ENCODE measurements around the gene TENM3.
"Not testable (repeated sequence)": the region's sequence is repeated elsewhere in the genome, so short reads cannot be mapped to it uniquely, and the experiment has no call there.

Gene TENM3

DNA sequence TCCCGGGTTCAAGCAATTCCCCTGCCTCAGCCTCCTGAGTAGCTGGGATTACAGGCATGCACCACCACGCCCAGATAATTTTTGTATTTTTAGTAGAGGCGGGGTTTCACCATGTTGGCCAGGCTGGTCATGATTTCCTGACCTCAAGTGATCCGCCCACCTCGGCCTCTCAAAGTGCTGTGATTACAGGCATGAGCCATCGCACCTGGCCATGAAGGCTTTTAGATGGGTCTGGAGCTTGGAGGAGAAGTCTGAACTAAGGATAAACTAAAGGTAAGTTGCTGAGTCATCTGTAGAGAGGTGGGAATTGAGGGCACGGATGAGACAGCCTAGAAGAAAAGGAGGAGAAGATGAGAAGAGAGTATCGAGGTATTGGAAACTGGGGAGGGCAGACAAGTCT lies at the start of gene TENM3:
Gene TENM3, plus strand, starts transcription at position 199 of the 400 bp plus-strand sequence. CDS start 80,619 bp downstream, outside the sequence.
- not testable (repeated sequence) for DNase-seq (ENCODE audit: low read depth)

DNA sequence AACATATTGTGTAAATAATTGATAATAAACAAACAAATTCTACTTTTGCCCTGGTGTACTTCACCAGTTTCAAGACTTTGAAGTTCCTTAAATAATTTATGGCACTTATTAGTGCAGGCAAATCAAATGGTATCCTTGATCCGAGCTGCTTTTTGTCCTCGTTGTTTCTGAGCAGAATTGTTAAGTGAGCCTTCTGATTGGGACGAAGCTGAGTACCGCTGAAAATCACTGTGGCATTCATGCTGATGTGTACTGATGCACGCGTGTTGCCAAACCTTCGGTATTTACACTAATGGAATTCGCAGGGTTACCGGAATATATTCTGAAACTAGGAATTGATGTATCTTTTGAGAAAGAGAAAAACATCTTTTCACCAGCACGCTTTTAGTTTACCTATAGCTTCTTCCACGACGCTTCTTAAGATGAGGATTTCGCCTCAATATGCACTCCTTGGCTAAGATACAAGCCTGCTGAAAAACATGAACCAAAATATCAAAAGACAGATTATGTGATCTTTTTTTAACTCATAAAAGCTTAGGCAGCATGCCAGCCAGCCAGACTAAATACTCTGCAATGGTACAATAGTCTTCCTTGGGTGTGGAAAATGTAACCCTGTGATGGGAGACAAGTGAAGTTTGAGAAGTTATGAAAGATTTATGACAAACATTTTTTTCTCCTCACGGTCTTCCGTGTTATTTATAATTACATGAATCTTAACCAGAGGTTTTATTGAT lies 48.9 kb upstream of the TENM3 start:
- DNase-seq (ENCODE audit: low read depth), result no peak

DNA sequence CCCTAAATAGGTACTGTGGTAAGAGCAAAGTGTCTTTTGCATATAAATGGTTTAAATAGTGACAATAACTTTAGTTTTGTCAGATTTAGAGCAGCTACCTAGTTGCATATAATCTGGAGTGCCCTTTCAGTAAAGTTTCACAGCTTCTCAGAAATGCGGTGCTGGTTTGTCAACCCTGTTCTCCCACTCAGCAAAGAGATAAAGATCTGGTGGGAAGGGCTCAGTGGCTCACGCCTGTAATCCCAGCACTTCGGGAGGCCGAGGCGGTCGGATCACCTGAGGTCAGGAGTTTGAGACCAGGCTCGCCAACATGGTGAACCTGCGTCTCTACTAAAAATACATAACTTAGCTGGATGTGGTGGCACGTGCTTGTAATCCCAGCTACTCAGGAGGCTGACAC lies 45.6 kb upstream of the TENM3 start:
- DNase-seq (ENCODE audit: low read depth), result no peak

DNA sequence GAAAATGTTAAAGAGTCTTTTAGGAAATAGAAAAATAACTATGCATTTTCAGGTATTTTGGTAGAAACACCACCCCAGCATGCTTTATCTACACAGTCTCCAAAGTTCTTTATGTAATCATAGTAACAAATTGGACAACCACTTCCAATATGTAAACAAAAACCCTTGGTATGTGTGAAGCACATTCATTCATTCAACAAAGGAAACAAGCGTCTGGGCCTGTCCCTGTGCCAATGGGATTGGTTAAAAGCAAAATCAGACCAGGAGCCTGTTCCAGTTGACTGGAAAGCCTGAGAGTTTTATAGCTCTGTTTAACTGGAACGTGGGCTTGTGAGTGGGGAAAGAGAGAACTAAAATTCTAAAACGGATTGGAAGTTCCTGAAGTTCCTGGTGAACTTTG lies 41.3 kb upstream of the TENM3 start:
- DNase-seq (ENCODE audit: low read depth), result peak; percentile 28

DNA sequence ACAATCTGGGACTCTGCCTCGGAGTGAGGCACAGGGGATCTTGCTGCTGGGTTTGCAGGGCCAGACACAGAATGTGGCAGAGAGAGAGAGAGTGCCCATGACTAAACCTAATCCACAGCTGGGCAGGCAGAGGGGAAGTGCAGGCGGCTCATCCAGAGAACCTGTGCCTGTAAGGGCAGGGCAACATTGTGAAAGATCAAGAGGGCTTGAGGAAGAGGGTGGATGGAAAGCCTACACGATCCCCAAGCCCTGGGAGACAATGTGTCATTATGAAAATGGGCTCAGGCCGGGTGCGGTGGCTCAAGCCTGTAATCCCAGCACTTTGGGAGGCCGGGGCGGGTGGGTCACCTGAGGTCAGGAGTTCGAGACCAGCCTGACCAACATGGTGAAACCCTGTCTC lies 40.6 kb upstream of the TENM3 start:
- no peak for DNase-seq (ENCODE audit: low read depth)

DNA sequence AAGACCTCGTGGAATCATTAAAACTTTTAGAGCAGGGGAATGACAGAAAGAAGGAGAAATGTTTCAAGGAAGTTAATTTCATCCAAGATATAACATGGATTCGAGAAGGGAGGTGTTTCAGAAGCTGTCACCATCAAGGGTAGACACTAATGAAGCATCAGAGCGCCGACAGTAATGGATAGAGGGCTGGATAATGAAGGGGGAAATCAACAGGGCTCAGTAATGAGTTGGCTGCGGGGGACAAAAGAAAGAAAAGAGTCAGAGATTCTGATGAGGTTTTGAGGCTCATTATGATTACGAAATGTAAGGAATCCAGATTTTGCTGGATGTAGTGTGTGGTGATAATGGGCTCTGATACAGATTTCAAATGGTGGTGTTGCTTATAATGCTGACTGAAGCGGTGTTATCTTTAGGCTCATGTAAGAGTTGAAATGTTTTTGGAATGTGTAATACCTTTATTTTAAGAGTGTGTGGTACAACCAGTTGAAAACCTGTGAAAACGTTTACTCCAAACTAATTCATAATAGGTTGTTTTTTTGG lies 39.3 kb upstream of the TENM3 start:
- no peak for DNase-seq (ENCODE audit: low read depth)

DNA sequence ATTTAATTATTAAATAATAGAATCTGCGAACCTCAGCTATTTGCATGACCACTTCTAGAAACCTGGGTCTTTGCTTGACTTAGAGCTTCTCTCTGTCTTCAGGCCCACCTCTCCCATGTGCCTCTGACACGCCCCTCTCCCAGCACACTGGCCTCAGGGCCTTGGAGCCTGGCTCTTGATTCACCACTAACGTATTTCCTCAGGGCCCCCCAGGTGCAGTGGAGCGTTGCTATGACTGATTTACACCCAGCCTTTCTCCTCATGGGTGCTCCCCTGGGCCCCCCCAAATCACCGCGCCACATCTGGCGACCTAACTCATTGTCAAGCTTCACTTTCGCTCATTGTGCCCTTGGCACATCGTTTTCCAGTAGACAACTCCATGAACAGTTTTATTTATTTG lies 37.9 kb upstream of the TENM3 start:
- no peak for DNase-seq (ENCODE audit: low read depth)

DNA sequence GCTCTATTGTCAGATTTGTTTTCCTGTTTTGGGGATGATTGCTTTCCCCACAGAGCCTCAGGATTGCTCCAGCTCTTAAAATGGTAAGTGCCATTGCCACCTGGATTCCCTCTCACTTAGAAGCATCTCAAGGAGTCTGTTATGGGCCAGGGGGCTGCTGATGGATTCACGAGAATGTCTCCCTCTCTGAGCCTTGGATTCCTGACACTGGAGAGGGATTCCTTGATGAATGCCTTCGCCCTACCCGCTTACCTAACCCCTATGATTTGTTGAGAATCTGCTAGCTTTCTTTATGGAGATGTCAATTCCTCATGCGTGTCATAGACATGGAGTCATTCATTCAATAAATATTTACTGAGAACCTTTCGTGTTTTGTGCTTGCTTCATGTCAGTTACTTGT lies 36.9 kb upstream of the TENM3 start:
- DNase-seq (ENCODE audit: low read depth), result no peak

DNA sequence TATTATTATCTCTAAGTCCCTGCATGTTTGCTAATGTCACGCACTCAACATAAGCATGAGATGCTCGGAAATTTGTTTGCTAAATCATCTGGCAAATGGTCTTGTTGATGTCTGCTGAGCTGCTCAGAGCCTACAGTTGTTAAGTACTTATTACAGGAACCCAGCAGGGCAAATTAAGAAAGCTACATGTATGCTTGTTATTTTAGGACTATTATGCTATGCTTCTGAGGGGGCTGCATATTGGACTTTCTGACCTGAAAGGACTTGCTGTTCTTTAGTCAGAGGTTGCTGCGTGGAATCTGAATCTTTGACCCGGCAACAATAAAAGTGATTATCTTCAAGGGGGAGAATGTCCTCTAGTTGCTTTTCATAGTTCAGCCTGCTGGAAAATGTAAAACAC lies 36.3 kb upstream of the TENM3 start:
- DNase-seq (ENCODE audit: low read depth), result no peak

DNA sequence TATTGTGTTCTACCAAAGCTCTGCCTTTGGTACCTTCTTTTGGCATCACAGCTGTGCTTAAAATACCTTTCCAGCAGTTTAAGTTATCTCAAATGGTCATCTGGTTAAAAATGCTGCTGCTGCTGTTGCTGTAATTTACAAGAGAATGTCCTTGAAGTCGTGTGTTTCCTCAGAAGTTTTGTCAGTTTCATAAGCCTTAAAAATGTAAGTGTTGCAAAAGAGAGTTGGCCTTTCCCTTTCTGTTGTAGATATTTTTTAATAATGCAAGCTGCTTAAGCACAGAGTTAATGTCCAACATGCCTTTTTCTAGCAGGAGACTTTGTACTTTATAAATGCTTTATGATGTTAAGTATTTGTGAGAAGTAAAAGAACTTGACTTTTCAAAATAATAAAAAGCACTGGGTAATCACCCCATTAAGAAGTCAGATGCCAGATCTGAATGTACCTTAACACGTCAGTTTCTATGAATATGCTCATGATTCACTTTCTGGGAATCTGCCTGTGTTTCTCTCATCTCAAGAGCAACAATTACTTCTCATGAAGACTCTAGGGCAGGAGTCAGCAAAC lies 35.3 kb upstream of the TENM3 start:
- DNase-seq (ENCODE audit: low read depth), result peak; percentile 80

DNA sequence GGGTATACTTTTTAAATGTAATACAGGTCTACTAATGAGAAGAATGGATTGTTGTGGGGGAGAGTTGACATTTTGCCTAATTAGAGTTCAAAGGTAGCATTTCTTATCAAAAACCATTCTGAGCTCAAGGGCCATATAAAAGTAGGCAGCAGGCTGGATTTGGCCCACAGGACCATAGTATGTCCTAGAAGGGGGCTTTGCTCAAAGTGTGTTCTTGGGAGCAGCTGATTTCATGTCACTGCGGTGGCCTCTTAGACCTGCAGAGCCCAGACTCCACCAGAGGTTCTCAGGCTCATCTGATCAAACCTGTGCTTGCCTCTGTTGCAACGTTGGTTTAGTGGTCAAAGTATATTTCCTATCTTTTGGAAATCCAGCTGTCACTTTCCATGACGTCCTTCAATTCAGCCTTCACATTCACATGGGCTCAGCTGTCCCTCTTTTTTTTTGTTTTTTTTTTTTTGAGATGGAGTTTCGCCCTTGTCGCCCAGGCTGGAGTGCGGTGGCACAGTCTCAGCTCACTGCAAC lies 34.6 kb upstream of the TENM3 start:
- DNase-seq (ENCODE audit: low read depth), result no peak

DNA sequence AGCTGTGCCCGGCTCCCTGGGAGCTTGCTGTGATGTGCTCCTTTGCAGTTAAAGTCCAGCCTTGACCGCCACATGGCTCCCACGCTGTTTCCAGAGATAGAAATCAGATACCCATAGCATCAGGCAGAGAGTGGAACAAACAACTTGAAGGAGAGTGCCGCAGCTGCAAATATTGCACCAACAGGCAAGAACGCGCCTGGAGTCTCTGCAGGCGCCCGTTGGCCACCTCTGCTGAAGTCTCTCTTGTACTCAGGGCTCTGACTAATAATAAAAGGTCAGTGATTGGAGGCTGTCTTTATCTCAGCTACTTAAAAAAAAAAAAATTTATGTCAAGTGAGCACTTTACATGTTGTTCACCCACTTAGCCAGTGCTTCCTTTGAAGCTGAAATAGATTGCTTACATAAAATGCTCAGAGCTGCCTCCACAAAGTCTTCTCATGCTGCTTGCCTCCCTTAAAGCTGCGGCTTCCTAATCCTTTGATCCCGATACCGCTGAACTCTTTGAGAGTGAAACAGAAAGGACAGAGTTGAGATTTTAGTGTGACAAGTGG lies 30.9 kb upstream of the TENM3 start:
- DNase-seq (ENCODE audit: low read depth), result peak; percentile 70

DNA sequence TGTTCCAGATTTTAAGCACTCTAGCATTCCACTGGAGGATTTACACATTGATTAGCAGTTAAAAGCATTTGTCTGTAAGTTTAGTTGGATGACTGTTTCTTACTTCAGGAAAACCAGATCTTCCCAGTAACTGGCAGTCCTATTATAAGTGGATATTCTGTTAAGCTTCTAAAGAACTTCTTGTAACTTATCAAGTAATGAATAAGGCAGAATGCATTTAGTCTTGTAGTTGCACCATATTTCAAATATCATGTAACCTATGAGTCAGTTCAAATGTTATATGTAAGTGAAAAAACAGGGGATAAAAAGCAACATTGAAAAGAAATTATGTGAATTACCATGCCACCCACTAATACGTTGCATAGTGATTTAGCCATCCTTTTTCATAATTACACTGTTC lies 30.2 kb upstream of the TENM3 start:
- peak; percentile 59 for DNase-seq (ENCODE audit: low read depth)

DNA sequence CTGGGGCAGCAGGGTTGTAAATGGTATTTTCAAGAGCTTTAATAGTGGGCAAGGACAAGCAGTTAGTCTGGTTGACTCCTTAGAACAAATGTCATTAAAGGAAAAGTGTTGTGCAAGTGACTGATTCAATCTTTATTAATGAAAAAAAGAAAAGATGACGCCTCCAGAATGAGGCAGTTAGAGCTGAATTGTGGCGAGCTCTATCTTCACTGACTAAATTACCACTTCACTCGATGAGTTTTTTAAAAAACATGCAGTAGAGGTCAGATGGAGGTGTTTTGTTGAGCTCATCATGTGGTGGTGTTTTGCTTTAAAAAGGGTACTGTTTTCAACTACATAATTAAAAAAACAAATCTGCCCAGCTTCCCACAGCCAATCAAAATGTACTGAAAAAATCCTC lies 28.1 kb upstream of the TENM3 start:
- DNase-seq (ENCODE audit: low read depth), result no peak

DNA sequence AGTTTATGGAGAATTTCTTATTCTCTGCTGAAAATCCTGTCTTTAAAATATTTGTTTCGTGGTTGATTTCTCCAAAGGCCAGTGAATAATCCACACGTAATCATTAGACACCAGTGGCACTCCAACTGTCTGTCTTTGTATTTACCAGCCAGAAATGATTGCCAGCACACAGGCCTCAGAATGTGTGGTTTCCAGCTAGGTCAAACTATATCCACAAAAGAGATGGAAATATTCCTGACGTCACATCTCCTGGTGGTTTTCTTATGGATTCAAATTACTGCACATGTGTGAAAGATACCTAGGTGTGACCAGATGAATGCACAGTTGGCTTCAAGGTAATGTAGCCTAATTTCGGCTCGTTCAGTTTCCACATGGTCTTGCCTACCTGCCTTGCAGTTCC lies 27.2 kb upstream of the TENM3 start:
- no peak for DNase-seq (ENCODE audit: low read depth)

DNA sequence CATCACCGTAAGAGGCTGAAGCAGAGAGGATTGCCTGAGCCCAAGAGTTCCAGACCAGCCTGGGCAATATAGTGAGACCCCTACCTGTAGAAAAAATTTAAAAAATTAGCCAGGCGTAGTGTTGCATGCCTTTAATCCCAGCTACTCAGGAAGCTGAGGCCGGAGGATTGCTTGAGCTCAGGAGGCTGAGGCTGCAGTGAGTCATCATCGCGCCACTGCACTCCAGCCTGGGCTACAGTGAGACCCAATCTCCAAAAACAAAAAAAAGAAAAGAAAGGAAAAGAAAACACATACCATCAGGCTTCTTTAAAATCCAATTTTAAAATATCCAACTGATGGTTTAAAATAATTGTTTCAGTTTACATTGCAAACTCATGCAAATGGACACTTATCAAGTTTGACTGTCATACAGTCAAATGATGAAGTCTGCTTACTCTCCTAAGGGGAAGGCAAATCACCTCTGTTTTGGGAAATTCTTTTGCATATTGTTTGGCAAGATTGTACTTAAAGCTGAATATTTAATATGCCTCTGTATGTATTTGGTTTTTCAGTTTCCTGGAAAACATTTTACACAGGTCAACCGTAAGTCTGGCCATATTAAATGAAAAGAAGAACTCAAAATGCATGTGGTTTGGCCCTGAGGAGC lies 23.7 kb upstream of the TENM3 start:
- DNase-seq (ENCODE audit: low read depth), result no peak

DNA sequence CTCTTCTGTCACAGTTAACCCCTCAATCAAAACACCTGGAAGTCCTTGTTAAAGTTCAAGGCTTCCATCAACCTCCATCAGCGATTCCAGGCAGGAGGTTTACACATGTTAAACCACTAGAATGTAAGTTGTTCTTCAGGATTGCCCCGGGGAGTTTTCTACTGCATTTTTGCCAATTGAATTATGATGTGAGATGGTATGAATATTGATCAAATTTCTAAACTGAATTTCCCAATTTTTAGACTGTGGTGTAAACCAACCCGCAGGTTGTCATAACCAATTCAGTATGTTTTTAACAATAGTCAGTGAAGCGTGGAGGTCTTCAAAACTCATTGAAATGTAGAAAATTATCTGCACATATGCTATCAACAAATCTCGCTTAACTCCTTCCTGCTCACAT lies 21.2 kb upstream of the TENM3 start:
- DNase-seq (ENCODE audit: low read depth), result peak; percentile 78

DNA sequence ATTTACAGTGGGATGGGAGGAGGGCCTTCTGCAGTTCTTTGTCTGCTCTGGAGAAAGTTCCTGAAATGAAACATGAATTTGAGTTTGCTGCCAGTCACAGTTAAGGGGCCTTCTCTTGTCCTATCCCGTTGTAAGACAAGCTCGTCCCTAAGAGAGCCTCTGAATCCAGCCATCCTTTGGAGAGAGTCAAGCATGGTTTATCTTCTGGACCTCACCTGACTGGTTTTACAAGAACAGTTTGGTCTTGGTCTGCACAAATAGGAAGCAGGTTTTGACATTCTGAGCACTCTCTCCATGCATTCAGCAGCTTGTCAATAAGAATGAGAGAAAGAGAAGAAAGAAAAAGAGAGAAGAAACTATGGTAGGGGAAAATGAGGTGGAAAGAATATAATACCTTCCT lies 20.4 kb upstream of the TENM3 start:
- no peak for DNase-seq (ENCODE audit: low read depth)

DNA sequence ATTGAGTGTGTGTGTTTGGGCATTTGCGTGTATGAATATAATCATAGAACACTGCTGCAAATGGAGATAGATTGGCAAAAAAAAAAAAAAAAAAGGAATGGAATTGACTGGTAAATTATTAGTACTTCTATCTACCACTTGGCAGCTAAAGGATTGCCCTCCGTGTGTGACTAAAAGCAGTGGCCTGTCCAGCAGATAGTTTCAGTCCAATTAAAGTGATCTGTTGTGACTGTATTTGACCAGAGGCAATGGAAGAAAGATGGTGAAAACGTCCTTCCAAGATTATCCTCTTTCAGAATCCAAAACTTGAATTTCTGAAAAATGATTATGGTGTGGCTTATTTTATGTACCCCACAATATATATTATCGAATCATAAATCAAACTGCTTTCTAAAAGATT lies 19.5 kb upstream of the TENM3 start:
- no peak for DNase-seq (ENCODE audit: low read depth)

DNA sequence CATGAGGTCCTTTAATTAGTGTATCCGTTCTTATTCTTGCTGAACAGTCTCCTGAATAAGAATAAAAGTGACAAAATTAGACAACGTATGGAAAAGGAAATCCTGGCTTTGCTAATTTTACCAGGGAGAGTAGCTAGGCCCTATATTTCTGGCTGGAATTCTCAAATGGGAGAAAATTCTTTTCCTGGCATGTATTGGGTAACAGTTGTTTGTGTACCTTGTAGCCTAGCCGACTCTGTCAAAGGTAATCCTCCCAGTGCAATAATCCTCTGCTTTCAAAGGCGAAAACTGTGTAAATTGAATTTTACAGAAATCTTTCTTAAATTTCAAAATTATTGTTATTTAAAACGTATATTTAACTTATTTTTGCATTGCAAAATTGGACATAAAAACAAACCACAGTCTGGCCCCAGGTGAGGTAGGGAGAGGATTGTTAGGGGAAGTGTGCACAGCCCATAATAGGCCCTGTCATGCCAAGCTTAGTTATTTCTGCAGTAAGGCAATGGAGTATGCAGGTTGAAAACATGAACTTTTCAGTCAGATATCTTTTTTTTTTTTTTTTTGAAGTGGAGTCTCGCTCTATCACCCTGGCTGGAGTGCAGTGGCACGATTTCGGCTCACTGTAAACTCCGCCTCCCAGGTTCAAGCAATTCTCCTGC lies 18.9 kb upstream of the TENM3 start:
- DNase-seq (ENCODE audit: low read depth), result no peak

DNA sequence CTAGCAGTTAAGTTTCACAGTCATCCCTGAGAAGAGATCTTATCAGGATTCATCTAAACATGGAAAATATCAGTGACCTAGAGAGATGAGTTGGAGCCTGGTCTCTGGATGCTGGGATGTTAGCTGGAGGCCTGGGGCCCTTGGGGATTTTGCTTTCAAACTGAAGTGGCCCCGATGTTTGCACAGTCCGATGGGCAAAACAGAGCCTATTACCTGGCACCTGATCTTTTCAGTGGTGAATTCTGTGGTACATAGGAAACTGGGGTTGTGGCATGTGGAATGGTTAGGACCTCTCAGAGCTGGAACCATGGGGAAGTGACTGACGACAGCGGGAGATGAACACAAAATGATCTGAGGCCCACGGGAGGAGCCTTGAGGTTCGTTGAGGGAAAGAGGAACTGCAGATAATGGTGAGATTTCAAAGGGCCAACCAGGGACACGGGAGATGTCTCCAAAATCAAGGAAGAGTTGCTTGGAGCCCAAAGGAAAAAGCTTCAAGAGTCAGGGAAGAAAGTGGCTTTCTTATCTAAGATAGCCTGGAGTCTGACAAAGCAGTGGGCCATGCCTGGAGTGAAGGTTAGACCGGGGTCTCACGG lies 17.8 kb upstream of the TENM3 start:
- no peak for DNase-seq (ENCODE audit: low read depth)

DNA sequence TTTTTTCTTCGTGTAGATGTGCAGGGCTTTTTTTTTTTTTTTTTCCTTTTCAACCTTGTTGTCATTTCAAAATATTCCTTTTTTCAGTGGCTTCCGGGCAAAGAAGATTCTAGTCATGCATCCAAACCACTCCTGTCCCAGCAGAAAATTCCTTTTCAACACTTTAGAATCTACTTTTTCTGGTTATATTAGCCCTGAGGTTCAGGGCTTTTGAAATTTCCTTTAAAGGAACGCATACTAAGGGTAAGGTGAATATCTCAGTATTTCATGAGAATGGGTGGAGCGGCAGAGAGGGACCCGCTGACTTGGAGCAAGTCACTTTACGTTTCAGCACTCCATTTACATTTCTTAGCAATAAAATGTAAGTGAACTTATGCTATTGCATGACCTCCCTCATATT lies 15.6 kb upstream of the TENM3 start:
- DNase-seq (ENCODE audit: low read depth), result no peak

Data from fibroblast of gingiva (primary cell).